Uterus (tissue), 2 donors: ENCODE data around the gene QSOX2.

ENCODE experiments used
- POLR2A ChIP-seq, 2 donors: fragments of 450-650 bp; IDR thresholded peaks; one replicate each; pipeline ENCODE4 v1.6.1; 2016; ENCODE audit warnings: antibody characterized with exemption in 2 of 2, mild to moderate bottlenecking in 1 of 2, moderate library complexity in 1 of 2
- TF ChIP-seq, protein P1 (sequence below), 4 experiments: fragments of 200-600 bp in 2 of 4; fragments of 450-650 bp in 2 of 4; sonication (generic) in 2 of 4; IDR thresholded peaks; one replicate each; pipeline ENCODE4 v1.5.1; 2016 to 2019; ENCODE audit warnings: antibody characterized with exemption in 4 of 4, mild to moderate bottlenecking in 2 of 4, moderate library complexity in 1 of 4

DNA sequence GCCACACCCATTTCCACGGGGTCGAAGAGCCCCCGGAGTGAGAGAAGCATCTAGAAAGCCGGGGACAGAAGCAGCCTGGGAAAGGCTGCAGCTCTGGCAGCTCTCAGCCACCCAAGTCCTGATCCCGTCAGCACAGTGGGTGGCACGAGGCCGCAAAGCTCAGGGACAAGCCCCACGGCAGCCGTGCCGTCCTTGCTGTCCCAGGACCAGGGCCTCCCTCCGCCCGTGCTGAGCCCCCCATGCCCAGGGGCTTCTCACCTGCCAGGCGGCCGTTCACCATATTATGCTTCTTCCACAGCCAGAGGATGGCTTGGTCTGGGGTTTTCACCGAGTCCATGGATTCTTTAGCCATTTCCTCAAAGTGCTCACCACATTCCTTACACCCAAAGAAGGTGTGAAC is 34.6 kb downstream of the QSOX2 start:
- TF ChIP-seq, protein P1, sequence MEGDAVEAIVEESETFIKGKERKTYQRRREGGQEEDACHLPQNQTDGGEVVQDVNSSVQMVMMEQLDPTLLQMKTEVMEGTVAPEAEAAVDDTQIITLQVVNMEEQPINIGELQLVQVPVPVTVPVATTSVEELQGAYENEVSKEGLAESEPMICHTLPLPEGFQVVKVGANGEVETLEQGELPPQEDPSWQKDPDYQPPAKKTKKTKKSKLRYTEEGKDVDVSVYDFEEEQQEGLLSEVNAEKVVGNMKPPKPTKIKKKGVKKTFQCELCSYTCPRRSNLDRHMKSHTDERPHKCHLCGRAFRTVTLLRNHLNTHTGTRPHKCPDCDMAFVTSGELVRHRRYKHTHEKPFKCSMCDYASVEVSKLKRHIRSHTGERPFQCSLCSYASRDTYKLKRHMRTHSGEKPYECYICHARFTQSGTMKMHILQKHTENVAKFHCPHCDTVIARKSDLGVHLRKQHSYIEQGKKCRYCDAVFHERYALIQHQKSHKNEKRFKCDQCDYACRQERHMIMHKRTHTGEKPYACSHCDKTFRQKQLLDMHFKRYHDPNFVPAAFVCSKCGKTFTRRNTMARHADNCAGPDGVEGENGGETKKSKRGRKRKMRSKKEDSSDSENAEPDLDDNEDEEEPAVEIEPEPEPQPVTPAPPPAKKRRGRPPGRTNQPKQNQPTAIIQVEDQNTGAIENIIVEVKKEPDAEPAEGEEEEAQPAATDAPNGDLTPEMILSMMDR (IDR thresholded peaks at IDR 0.05) = no peak
- no peak for TF ChIP-seq POLR2A (IDR thresholded peaks at IDR 0.05)
